ENCODE results near the gene ACSM2A. TPM values are rescaled to one million over a fixed set of nuclear protein-coding genes. Genes with fewer than 3 reads are reported as not detected.
"Not testable (repeated sequence)": the region's sequence is repeated elsewhere in the genome, so short reads cannot be mapped to it uniquely, and the experiment has no call there.

The ACSM2A gene
- total RNA-seq, 1 experiment from 2014 or later, result not detected

DNA sequence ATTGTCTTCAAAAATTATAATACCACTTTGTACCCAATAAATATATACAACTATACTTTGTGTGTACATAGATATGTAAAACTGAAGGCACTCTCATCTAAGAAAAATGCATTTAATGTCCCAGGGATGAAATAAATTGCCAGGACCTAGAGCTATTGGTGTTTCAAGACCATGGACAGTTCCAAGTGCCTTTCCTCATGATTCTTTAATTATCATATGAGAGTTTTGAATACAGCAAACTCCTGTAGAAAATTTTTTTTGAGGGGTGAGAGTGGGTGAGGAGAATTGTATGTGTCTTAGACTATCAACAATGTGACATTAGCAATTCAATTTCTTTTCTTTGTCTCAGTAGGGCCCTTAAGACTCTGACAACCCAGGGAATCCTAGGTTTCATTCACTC lies 17.6 kb downstream of the ACSM2A start:
- H3K9me2 ChIP-seq (replicated peaks; ENCODE audit: low read length); intact Hi-C loops (cut with micrococcal nuclease); CTCF ChIA-PET: not testable (repeated sequence)

DNA sequence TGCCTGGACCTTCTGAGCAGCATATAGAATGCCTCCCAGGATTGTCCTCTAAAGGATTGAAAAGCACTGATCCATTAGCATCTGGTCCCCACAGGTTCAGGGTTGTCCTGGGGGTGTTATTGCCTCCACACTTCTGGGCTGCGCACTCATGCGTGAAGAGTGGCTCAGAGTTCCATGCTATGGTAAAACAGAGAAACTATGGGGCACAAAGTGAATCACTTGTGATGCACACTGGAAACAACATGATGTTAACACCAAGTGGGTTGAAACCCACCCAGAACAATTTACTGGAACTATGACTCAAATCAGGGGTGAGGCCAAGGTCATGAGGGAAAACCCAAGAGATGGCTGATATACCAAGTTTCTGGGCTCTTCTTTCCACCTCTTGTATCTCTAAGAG lies 18.6 kb downstream of the ACSM2A start:
- intact Hi-C loops (cut with micrococcal nuclease), result not testable (repeated sequence)

More for the DNA sequence above, 17.6 kb downstream of the ACSM2A start:
- H3K27ac ChIP-seq (ENCODE audit: low read length); H2AFZ ChIP-seq (ENCODE audit: low read length); H3K9ac ChIP-seq (ENCODE audit: low read length); POLR2A ChIA-PET (ENCODE audit: unreplicated experiment); H3K36me3 ChIP-seq (ENCODE audit: low read depth, low read length); H3K9me3 ChIP-seq (ENCODE audit: low read length); DNase-seq; H3K27me3 ChIP-seq (ENCODE audit: low read length); H3F3A ChIP-seq (ENCODE audit: low read length, unreplicated experiment); ATAC-seq; H3K4me2 ChIP-seq (ENCODE audit: low read length); H4K20me1 ChIP-seq (ENCODE audit: low read length); H3K4me1 ChIP-seq (ENCODE audit: insufficient read depth, low read length); H3K4me3 ChIP-seq (ENCODE audit: low read length); BruUV-seq (replicated peaks); H3K79me2 ChIP-seq (ENCODE audit: low read length): not testable (repeated sequence)

DNA sequence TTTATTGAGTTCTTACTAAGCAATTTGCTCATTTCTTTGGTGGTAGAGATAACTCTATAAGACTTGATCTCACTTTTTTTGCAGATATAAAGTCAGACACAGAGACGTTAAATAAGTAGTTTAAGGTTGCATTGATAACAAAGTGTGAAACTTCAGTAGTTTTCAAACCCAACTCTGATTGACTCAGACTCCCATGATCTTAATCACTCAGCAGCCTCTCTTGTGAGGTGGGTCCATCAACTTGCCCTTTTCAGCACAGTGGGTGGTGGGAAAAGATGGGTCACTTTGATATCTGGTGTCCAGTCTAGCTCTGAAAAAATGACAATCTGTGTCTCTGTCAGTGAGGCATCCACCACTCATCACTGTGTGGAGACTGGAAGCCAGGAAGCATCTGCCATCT lies 19.4 kb downstream of the ACSM2A start:
- CTCF ChIA-PET; H3K79me2 ChIP-seq (ENCODE audit: low read length); intact Hi-C loops (cut with micrococcal nuclease); H3K9ac ChIP-seq (ENCODE audit: low read length); H3K4me2 ChIP-seq (ENCODE audit: low read length); H3K36me3 ChIP-seq (ENCODE audit: low read depth, low read length); H3K4me1 ChIP-seq (ENCODE audit: insufficient read depth, low read length); H3K9me2 ChIP-seq (replicated peaks; ENCODE audit: low read length); H3F3A ChIP-seq (ENCODE audit: low read length, unreplicated experiment); H2AFZ ChIP-seq (ENCODE audit: low read length); H3K9me3 ChIP-seq (ENCODE audit: low read length); POLR2A ChIA-PET (ENCODE audit: unreplicated experiment); DNase-seq; ATAC-seq; H3K4me3 ChIP-seq (ENCODE audit: low read length); H3K27me3 ChIP-seq (ENCODE audit: low read length); H4K20me1 ChIP-seq (ENCODE audit: low read length); H3K27ac ChIP-seq (ENCODE audit: low read length); BruUV-seq (replicated peaks): not testable (repeated sequence)

More for the DNA sequence above, 18.6 kb downstream of the ACSM2A start:
- H3K9ac ChIP-seq (ENCODE audit: low read length); CTCF ChIA-PET; H3K79me2 ChIP-seq (ENCODE audit: low read length); H4K20me1 ChIP-seq (ENCODE audit: low read length); ATAC-seq; H3K4me3 ChIP-seq (ENCODE audit: low read length); H3K27ac ChIP-seq (ENCODE audit: low read length); POLR2A ChIA-PET (ENCODE audit: unreplicated experiment); BruUV-seq (replicated peaks); H3K4me1 ChIP-seq (ENCODE audit: insufficient read depth, low read length); H2AFZ ChIP-seq (ENCODE audit: low read length); H3K4me2 ChIP-seq (ENCODE audit: low read length); H3K36me3 ChIP-seq (ENCODE audit: low read depth, low read length); H3K9me2 ChIP-seq (replicated peaks; ENCODE audit: low read length); H3K27me3 ChIP-seq (ENCODE audit: low read length); H3F3A ChIP-seq (ENCODE audit: low read length, unreplicated experiment); DNase-seq; H3K9me3 ChIP-seq (ENCODE audit: low read length): not testable (repeated sequence)

DNA sequence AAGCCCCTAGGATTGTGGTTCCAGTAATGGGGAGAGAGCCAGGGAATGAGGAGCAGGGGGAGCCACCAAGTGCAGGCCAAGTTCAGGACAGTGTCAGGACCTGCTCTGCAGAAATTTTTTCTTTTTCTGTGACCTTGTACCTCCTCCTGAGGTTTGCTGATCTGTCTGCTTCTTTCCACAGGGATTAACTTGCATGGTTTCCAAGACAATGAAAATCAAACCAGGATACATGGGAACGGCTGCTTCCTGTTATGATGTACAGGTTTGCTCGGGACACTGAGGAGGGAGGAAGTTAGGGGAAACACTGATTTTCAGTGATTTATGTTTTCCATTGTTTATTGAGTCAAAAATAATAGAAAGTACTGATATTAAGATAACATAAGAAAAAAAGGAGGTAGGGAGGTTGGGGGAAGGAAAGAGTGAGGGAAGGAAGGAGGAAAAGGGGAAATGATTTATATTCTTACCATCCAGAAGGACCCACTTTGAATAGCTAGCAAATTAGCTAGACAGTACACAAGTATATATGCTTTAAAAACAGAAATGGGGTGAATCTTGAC lies 25.9 kb downstream of the ACSM2A start:
- POLR2A ChIA-PET (ENCODE audit: unreplicated experiment); H4K20me1 ChIP-seq (ENCODE audit: low read length); BruUV-seq (replicated peaks); intact Hi-C loops (cut with micrococcal nuclease); H3K4me2 ChIP-seq (ENCODE audit: low read length); H2AFZ ChIP-seq (ENCODE audit: low read length); H3K36me3 ChIP-seq (ENCODE audit: low read depth, low read length); H3K9me2 ChIP-seq (replicated peaks; ENCODE audit: low read length); H3K27me3 ChIP-seq (ENCODE audit: low read length); H3K4me3 ChIP-seq (ENCODE audit: low read length); H3K79me2 ChIP-seq (ENCODE audit: low read length); H3K9ac ChIP-seq (ENCODE audit: low read length); DNase-seq; H3K4me1 ChIP-seq (ENCODE audit: insufficient read depth, low read length); H3K27ac ChIP-seq (ENCODE audit: low read length); ATAC-seq; H3K9me3 ChIP-seq (ENCODE audit: low read length); CTCF ChIA-PET; H3F3A ChIP-seq (ENCODE audit: low read length, unreplicated experiment): not testable (repeated sequence)

DNA sequence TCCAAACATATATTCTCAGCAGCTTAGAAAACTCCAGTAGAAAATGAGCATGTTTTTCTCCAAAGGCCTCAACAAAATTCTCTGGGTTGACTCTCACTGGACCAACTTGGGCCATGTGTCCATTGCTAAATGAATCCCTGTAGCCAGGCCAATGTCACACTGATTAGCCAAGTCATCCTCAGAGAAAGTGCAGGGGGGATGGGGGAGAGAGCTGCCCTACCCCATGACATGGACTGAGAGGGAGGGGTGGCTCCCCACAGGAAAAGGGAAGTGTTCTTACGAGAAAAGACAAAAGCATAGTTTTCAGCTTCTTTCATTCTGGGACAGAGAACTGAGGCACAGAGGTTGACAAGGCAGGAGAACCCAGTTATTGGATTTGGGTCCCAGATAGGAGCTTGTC lies 32.7 kb downstream of the ACSM2A start:
- H3K4me3 ChIP-seq (ENCODE audit: low read length); H3K4me2 ChIP-seq (ENCODE audit: low read length); H3K27ac ChIP-seq (ENCODE audit: low read length); H3K79me2 ChIP-seq (ENCODE audit: low read length); H3K9ac ChIP-seq (ENCODE audit: low read length); H3K9me2 ChIP-seq (replicated peaks; ENCODE audit: low read length); intact Hi-C loops (cut with micrococcal nuclease); H3F3A ChIP-seq (ENCODE audit: low read length, unreplicated experiment); BruUV-seq (replicated peaks); H2AFZ ChIP-seq (ENCODE audit: low read length); POLR2A ChIA-PET (ENCODE audit: unreplicated experiment); H3K4me1 ChIP-seq (ENCODE audit: insufficient read depth, low read length); H4K20me1 ChIP-seq (ENCODE audit: low read length); H3K27me3 ChIP-seq (ENCODE audit: low read length); H3K36me3 ChIP-seq (ENCODE audit: low read depth, low read length); H3K9me3 ChIP-seq (ENCODE audit: low read length); DNase-seq; ATAC-seq; CTCF ChIA-PET: not testable (repeated sequence)
